ENCODE data around the gene LIMK1. TPM values are rescaled to one million over a fixed set of nuclear protein-coding genes. Genes with fewer than 3 reads are reported as not detected.

The LIMK1 gene
- total and polyA plus RNA-seq, 2 of the 4 experiments (the other 2 are of a cell fraction) = 25.8 to 48.0 TPM

- no peak overlapping the region for H3K27ac ChIP-seq (ENCODE audit: insufficient read depth, low read length)
- no peak overlapping the region for H3K9ac ChIP-seq (ENCODE audit: low read depth, low read length)
- no peak overlapping the region for H2AK9ac ChIP-seq (replicated peaks; ENCODE audit: low read depth, low read length, poor library complexity)
- dilution Hi-C loops (cut with HindIII; ENCODE audit: low sequenced_read_pairs, unreplicated experiment) = no loop called here
- H3K79me1 ChIP-seq (ENCODE audit: low read depth in 1 of 2, low read length in 2 of 2) = no peaks in the 10 kb centered on the region
- peaks cover 4% of the 10 kb centered on the region; the same call in 1 of the 2 replicates for H3K4me1 ChIP-seq (ENCODE audit: control insufficient read depth, insufficient read depth, low read length)
- no peak overlapping the region for H3K18ac ChIP-seq (ENCODE audit: low read depth, low read length)
- no peak for DNase-seq
- no peak overlapping the region for H3K23ac ChIP-seq (ENCODE audit: low read depth, low read length)
- H2BK5ac ChIP-seq (ENCODE audit: low read depth, low read length, poor library complexity, severe bottlenecking) = no peak overlapping the region
- H3K4ac ChIP-seq (ENCODE audit: low read depth, low read length) = no peak overlapping the region
- TF ChIP-seq ELK1 (IDR thresholded peaks at IDR 0.05; ENCODE audit: borderline replicate concordance, low read depth, low read length) = no peak
- TF ChIP-seq RAD21 (IDR thresholded peaks at IDR 0.05; ENCODE audit: low read length) = no peak
- no peak for TF ChIP-seq MAZ (IDR thresholded peaks at IDR 0.05; ENCODE audit: borderline replicate concordance, low read depth, low read length)
- TF ChIP-seq FOS (IDR thresholded peaks at IDR 0.05; ENCODE audit: low read depth, low read length) = no peak
- TF ChIP-seq CHD1 (IDR thresholded peaks at IDR 0.05; ENCODE audit: low read depth, low read length) = no peak
- TF ChIP-seq BHLHE40 (IDR thresholded peaks at IDR 0.05; ENCODE audit: low read depth, low read length) = no peak
- TF ChIP-seq CTCF (conservative IDR thresholded peaks at IDR 0.05; ENCODE audit: low read depth, low read length) = no peak
- no peak for TF ChIP-seq RCOR1 (IDR thresholded peaks at IDR 0.05; ENCODE audit: insufficient replicate concordance, low read length)
- TF ChIP-seq MAFK (IDR thresholded peaks at IDR 0.05; ENCODE audit: low read depth, low read length) = no peak
- no peak for TF ChIP-seq MXI1 (IDR thresholded peaks at IDR 0.05; ENCODE audit: borderline replicate concordance, low read depth, low read length)
- TF ChIP-seq USF2 (IDR thresholded peaks at IDR 0.05; ENCODE audit: low read depth, low read length) = no peak
- TF ChIP-seq POLR2A (IDR thresholded peaks at IDR 0.05; ENCODE audit: low read depth, low read length) = no peak
- no peak for TF ChIP-seq CEBPB (IDR thresholded peaks at IDR 0.05; ENCODE audit: low read depth, low read length)
- no peak for TF ChIP-seq RFX5 (IDR thresholded peaks at IDR 0.05; ENCODE audit: low read depth, low read length)
- no peak for TF ChIP-seq NFE2L2 (IDR thresholded peaks at IDR 0.05; ENCODE audit: low read depth, low read length)
- TF ChIP-seq SMC3 (IDR thresholded peaks at IDR 0.05; ENCODE audit: low read depth, low read length) = no peak
- H3K4me2 ChIP-seq (ENCODE audit: low read depth, low read length) = no peak overlapping the region
- H3K9me3 ChIP-seq (ENCODE audit: control insufficient read depth, insufficient read depth, low read length) = no peaks in the 10 kb centered on the region
- H4K8ac ChIP-seq (ENCODE audit: low read depth in 2 of 2, low read length in 2 of 2) = no peak overlapping the region
- 0 out of 2 replicates have a peak, but pooled peaks cover 2% of the 10 kb centered on the region for H3K36me3 ChIP-seq (ENCODE audit: control insufficient read depth, insufficient read depth, low read length)
- CTCF ChIA-PET = interaction anchor here (0.5 kb wide), 1 partner anchor 30 kb away, joined by 3 read pairs; no protein-coding TSS in a partner anchor
- H4K20me1 ChIP-seq (ENCODE audit: insufficient read depth, low read length) = no peaks in the 10 kb centered on the region
- intact Hi-C loops (cut with micrococcal nuclease) = no loop called here
- H3K56ac ChIP-seq (ENCODE audit: extremely low read depth, insufficient read depth, low read length) = no peak overlapping the region
- no peak overlapping the region for H4K5ac ChIP-seq (ENCODE audit: low read depth, low read length)
- H2BK120ac ChIP-seq (ENCODE audit: low read depth, low read length) = no peak overlapping the region
- in situ Hi-C loops (cut with MboI; ENCODE audit: low sequenced_read_pairs) = no loop called here
- H2AFZ ChIP-seq (replicated peaks; ENCODE audit: low read length, poor library complexity) = no peak overlapping the region
- no peak overlapping the region for H2BK20ac ChIP-seq (ENCODE audit: low read depth, low read length)
- no peak overlapping the region for H4K91ac ChIP-seq (ENCODE audit: insufficient read depth, low read depth, low read length)
- no peak overlapping the region for H3K14ac ChIP-seq (replicated peaks; ENCODE audit: low read depth, low read length)
- 83% methylated on average over 2 of the region's 11 CpGs; no CpG with 5 or more reads in 1 of the 2 experiments for WGBS, 2 experiments (ENCODE audit: extremely low coverage in 2 of 2, insufficient read length in 1 of 2)
- H3K9me1 ChIP-seq (ENCODE audit: insufficient read depth, low read length) = no peaks in the 10 kb centered on the region
- H2BK15ac ChIP-seq (ENCODE audit: low read depth, low read length) = no peak overlapping the region
- no peak overlapping the region for H2AK5ac ChIP-seq (ENCODE audit: low read depth, low read length)
- ATAC-seq (ENCODE audit: low read depth) = no peak
- POLR2A ChIA-PET (ENCODE audit: unreplicated experiment) = no interaction called here
- no peak overlapping the region for H3K4me3 ChIP-seq (ENCODE audit: insufficient read depth, low read depth, low read length)
- BruUV-seq (replicated peaks) = no TSS peak
- no peaks in the 10 kb centered on the region for H3K27me3 ChIP-seq (ENCODE audit: control insufficient read depth, insufficient read depth, low read length)
These were observed 44.3 kb upstream of the LIMK1 start for GRCh38 chr7:74039337-74039736.

All from IMR-90 (cell line).